Vagina (tissue), 2 donors: Measurements from ENCODE around the gene CDKN2AIP. TPM values are rescaled to one million over a fixed set of nuclear protein-coding genes. Genes with fewer than 3 reads are reported as not detected.

Experiments
- DNase-seq, 2 donors: peaks; one replicate each; pipeline ENCODE4 v3.0.0-alpha.2; 2017; ENCODE audit errors: extremely low spot score in 2 of 2
- H3K27ac ChIP-seq: fragments of 200-600 bp; sonication (generic); one replicate; pipeline ENCODE4 v1.5.1; 2019
- H3K27me3 ChIP-seq: fragments of 200-600 bp; sonication (generic); one replicate; pipeline ENCODE4 v1.5.1; 2019
- H3K36me3 ChIP-seq, 2 donors: fragments of 200-600 bp; sonication (generic); one replicate each; pipeline ENCODE4 v1.5.1; 2017 to 2019
- H3K4me1 ChIP-seq: fragments of 200-600 bp; sonication (generic); one replicate; pipeline ENCODE4 v1.5.1; 2019
- H3K4me3 ChIP-seq, 2 donors: fragments of 200-600 bp; sonication (generic); 1 replicate in 1 of 2; 2 replicates in 1 of 2; pipeline ENCODE4 v1.5.1; 2016 to 2019
- H3K9me3 ChIP-seq: fragments of 200-600 bp; sonication (generic); one replicate; pipeline ENCODE4 v1.5.1; 2019
- POLR2A ChIP-seq, 2 donors: fragments of 450-650 bp; IDR thresholded peaks; one replicate each; pipeline ENCODE4 v1.6.1; 2017; ENCODE audit warnings: antibody characterized with exemption in 2 of 2, mild to moderate bottlenecking in 2 of 2, moderate library complexity in 2 of 2
- POLR2AphosphoS5 ChIP-seq, 2 donors: sonication (generic); formaldehyde crosslinking; IDR thresholded peaks; one replicate each; pipeline ENCODE4 v1.9.0; 2017; ENCODE audit warnings: antibody characterized with exemption in 2 of 2, mild to moderate bottlenecking in 2 of 2, low read depth in 1 of 2; ENCODE audit not compliant: insufficient read depth in 1 of 2
- intact Hi-C: fragments of 100-400 bp; cut with DNase I; formaldehyde crosslinking; loops from one replicate; pipeline ENCODE4 v1.15.1; 2023
- total RNA-seq: library from RNA; depleted of rRNA; stranded (reverse); fragments of >200 nt; gene quantifications from one replicate; pipeline ENCODE4 v1.2.3, GENCODE V29; 2016
- TF ChIP-seq, protein P1 (sequence below), 3 experiments: fragments of 450-650 bp in 2 of 3; fragments of 200-600 bp in 1 of 3; sonication (generic) in 1 of 3; IDR thresholded peaks; one replicate each; pipeline ENCODE4 v1.5.1; 2017 to 2019; ENCODE audit warnings: antibody characterized with exemption in 3 of 3, mild to moderate bottlenecking in 2 of 3, moderate library complexity in 2 of 3

Gene CDKN2AIP
- total RNA-seq, 1 donor from 2014 or later = 15.0 TPM

DNA sequence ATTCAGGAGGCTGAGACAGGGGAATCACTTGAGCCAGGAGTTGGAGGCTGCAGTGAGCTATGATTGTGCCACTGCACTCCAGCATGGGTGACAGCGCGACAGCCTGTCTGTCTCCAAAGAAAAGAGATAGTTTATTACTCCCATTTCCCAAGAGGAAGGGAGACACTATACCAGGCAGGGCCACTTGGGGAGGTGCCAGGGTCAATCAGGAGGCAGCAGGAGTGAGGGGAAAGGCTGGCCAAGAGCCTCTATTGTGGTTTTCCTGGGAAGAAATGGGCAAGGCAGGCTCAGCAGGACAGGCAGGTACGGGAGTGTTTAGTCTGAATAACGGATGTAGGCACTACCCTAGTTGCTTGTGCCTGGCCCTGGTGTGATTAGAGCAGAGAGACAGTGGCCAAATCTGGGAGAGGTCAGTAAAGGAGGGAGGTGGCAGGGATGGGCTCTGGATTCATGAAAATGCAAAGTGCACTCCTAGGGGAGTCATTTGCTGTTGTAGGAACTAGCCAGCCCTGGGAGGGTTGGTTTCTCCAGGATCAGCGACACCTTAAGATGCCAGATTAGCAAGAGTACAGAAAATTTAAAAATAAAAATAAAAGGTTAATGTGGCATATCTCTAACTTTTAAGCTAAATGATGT, 20.2 kb upstream of the CDKN2AIP start:
- TF ChIP-seq, protein P1, sequence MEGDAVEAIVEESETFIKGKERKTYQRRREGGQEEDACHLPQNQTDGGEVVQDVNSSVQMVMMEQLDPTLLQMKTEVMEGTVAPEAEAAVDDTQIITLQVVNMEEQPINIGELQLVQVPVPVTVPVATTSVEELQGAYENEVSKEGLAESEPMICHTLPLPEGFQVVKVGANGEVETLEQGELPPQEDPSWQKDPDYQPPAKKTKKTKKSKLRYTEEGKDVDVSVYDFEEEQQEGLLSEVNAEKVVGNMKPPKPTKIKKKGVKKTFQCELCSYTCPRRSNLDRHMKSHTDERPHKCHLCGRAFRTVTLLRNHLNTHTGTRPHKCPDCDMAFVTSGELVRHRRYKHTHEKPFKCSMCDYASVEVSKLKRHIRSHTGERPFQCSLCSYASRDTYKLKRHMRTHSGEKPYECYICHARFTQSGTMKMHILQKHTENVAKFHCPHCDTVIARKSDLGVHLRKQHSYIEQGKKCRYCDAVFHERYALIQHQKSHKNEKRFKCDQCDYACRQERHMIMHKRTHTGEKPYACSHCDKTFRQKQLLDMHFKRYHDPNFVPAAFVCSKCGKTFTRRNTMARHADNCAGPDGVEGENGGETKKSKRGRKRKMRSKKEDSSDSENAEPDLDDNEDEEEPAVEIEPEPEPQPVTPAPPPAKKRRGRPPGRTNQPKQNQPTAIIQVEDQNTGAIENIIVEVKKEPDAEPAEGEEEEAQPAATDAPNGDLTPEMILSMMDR (IDR thresholded peaks at IDR 0.05) = no peak
- TF ChIP-seq POLR2AphosphoS5 (IDR thresholded peaks at IDR 0.05; ENCODE audit: insufficient read depth in 1 of 2, low read depth in 1 of 2) = no peak
- no peak for TF ChIP-seq POLR2A (IDR thresholded peaks at IDR 0.05)

DNA sequence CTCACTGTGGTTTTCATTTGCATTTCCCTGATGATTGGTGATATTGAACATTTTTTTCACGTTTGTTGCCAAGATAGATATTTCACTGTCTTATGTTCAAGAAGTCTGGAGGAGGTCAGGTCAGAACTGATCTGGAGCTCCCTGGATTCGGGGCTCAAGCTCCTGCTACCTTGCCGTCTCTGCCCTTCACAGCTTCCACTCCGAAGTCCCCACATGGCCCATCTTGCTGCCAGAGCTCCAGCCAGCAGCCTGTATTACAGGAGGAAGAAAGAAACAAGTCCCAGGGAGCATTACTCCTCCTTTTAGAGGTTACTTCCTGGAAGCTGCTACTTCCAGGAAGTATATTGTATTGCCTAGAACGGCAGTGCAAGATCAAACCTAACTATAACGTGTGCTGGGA, 17.9 kb upstream of the CDKN2AIP start:
- Histone ChIP-seq H3K27me3 (no peaks in the 10 kb centered on the region), H3K27ac (no peak overlapping the region)

More for the DNA sequence above, 20.2 kb upstream of the CDKN2AIP start:
- no peaks in the 10 kb centered on the region for H3K4me1 ChIP-seq
- no peaks in the 10 kb centered on the region for H3K9me3 ChIP-seq
- no peaks in the 10 kb centered on the region for H3K27me3 ChIP-seq
- no peak overlapping the region for H3K27ac ChIP-seq
- no peak overlapping the region for H3K4me3 ChIP-seq
- intact Hi-C loops = no loop called here
- no peak for DNase-seq
- no peaks in the 10 kb centered on the region for H3K36me3 ChIP-seq

DNA sequence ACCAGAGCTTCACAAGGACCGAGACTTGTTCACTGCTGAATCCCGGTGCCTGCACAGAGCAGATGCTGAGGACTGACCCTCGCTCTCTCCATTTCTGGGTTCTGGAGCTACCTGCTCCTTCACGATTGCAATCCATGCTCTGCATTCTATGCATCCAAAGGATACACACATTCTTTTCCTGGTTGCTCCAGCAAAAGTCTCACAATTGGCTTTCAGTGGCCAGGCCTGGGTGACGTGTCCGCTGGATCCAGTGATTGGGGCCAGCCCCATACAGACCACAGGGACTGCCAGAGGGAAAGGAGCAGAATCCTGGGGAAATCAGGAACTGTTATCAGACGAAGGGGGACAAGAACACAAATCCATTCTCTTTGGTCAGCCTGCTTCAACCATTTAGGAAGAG, 14.9 kb upstream of the CDKN2AIP start:
- no peaks in the 10 kb centered on the region for H3K36me3 ChIP-seq
- DNase-seq = peak in 1 of 2 donors; percentile 22
- no peaks in the 10 kb centered on the region for H3K27me3 ChIP-seq
- no peak overlapping the region for H3K27ac ChIP-seq
- intact Hi-C loops = no loop called here
- no peak for TF ChIP-seq POLR2AphosphoS5 (IDR thresholded peaks at IDR 0.05; ENCODE audit: insufficient read depth in 1 of 2, low read depth in 1 of 2)
- no peak for TF ChIP-seq POLR2A (IDR thresholded peaks at IDR 0.05)
- no peak overlapping the region for H3K4me3 ChIP-seq
- no peaks in the 10 kb centered on the region for H3K4me1 ChIP-seq
- H3K9me3 ChIP-seq = no peaks in the 10 kb centered on the region

More for the DNA sequence above, 17.9 kb upstream of the CDKN2AIP start:
- Histone ChIP-seq H3K36me3 (no peaks in the 10 kb centered on the region), H3K4me1 (no peaks in the 10 kb centered on the region), H3K4me3 (no peak overlapping the region), H3K9me3 (no peaks in the 10 kb centered on the region)
- intact Hi-C loops = no loop called here
- peak; percentile 62 to 70 for DNase-seq
- TF ChIP-seq POLR2AphosphoS5 (IDR thresholded peaks at IDR 0.05; ENCODE audit: insufficient read depth in 1 of 2, low read depth in 1 of 2) (no peak), POLR2A (IDR thresholded peaks at IDR 0.05) (no peak)
- TF ChIP-seq, protein P1 (IDR thresholded peaks at IDR 0.05) = no peak

DNA sequence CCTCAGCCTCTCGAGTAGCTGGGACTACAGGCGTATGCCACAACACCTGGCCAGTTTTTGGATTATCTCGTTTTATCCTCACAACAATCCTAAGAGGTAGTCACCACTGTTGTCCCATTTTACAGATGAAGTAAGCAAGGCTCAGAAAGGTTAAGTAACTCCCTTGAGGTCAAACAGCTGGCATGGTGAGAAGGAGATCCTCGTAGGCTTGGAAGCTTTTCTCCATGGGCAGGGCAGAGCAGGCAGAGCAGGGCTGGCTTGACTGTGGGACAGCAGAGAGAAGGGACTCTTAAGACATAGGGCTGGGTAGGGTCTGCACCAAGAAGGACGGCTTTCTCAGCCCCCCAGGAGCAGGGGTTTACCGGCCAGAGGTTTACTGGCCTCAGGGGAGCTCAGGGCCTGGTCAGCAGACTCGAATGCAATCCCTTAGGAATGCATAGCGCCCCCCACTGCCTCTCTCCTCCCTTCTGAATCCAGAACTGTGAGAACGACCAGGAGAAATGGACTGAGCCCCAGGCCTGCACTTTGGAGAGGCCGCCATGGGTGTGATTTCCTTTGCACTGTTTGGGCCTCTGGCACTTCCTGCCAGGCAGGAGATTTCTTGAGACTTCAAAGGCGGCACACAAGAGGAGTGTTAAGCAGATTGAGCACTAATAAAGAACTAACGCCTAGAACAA, 14.0 kb upstream of the CDKN2AIP start:
- DNase-seq = peak in 1 of 2 donors; percentile 52
- no peaks in the 10 kb centered on the region for H3K36me3 ChIP-seq
- TF ChIP-seq POLR2AphosphoS5 (IDR thresholded peaks at IDR 0.05; ENCODE audit: insufficient read depth in 1 of 2, low read depth in 1 of 2) = no peak
- TF ChIP-seq, protein P1 (IDR thresholded peaks at IDR 0.05) = no peak
- no peak for TF ChIP-seq POLR2A (IDR thresholded peaks at IDR 0.05)
- no peaks in the 10 kb centered on the region for H3K4me1 ChIP-seq
- no peaks in the 10 kb centered on the region for H3K9me3 ChIP-seq
- H3K27ac ChIP-seq = no peak overlapping the region
- no peak overlapping the region for H3K4me3 ChIP-seq
- H3K27me3 ChIP-seq = no peaks in the 10 kb centered on the region
- intact Hi-C loops = no loop called here

DNA sequence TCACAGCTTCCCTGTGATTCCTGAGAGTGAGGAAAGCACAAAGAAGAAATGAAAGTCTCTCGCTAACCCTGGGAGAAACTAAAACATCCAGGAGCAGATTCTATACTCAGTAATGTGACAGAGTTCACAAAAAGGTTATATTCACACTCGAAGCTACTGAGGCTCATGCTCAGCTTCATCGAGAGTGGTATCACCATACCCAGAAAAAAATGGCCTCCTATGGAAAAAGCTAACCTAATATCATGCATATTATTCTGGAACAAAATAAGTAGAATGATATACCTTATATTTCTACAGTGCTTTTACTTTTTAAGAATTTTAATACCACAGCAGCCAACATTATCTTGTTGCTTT, 13.5 kb upstream of the CDKN2AIP start:
- TF ChIP-seq POLR2AphosphoS5 (IDR thresholded peaks at IDR 0.05; ENCODE audit: insufficient read depth in 1 of 2, low read depth in 1 of 2) (no peak), POLR2A (IDR thresholded peaks at IDR 0.05) (no peak)
- TF ChIP-seq, protein P1 (IDR thresholded peaks at IDR 0.05) = no peak
- H3K9me3 ChIP-seq = no peaks in the 10 kb centered on the region
- H3K4me3 ChIP-seq = no peak overlapping the region
- H3K36me3 ChIP-seq = no peaks in the 10 kb centered on the region
- no peak for DNase-seq
- H3K27ac ChIP-seq = no peak overlapping the region
- H3K27me3 ChIP-seq = no peaks in the 10 kb centered on the region
- intact Hi-C loops = no loop called here
- H3K4me1 ChIP-seq = no peaks in the 10 kb centered on the region
